NCI-H82 (cell line): ENCODE data around the gene MCM3AP.

ENCODE experiments used
- DNase-seq: peaks from one replicate; lab custom pipeline; 2025; lab: John Stamatoyannopoulos, UW

MCM3AP gene

GRCh38 chr21:46217511-46218196 lies 67.8 kb downstream of the MCM3AP start:
- DNase-seq: no peak

- DNase-seq: no peak
Measured at GRCh38 chr21:46216132-46216747, 69.2 kb downstream of the MCM3AP start.

- DNase-seq: no peak
Measured at GRCh38 chr21:46215436-46216131, 69.8 kb downstream of the MCM3AP start.

GRCh38 chr21:46214478-46215340 lies 70.7 kb downstream of the MCM3AP start:
- DNase-seq: no peak

- DNase-seq: no peak
Measured at GRCh38 chr21:46213620-46214286, 71.7 kb downstream of the MCM3AP start.

- DNase-seq: no peak
Measured at GRCh38 chr21:46212721-46213484, 72.5 kb downstream of the MCM3AP start.

GRCh38 chr21:46211786-46212720 lies 73.4 kb downstream of the MCM3AP start:
- DNase-seq: no peak

GRCh38 chr21:46211376-46211775 lies 74.0 kb downstream of the MCM3AP start:
- DNase-seq: no peak

GRCh38 chr21:46210378-46211136 lies 74.9 kb downstream of the MCM3AP start:
- DNase-seq: no peak

GRCh38 chr21:46208761-46209721 lies 76.4 kb downstream of the MCM3AP start:
- DNase-seq: no peak

- no peak for DNase-seq
Measured at GRCh38 chr21:46207920-46208591, 77.4 kb downstream of the MCM3AP start.

- no peak for DNase-seq
Measured at GRCh38 chr21:46207006-46207919, 78.1 kb downstream of the MCM3AP start.

GRCh38 chr21:46206163-46207005 lies 79.0 kb downstream of the MCM3AP start:
- no peak for DNase-seq

GRCh38 chr21:46205766-46206162 lies 79.6 kb downstream of the MCM3AP start:
- no peak for DNase-seq

GRCh38 chr21:46205166-46205565 lies 80.2 kb downstream of the MCM3AP start:
- DNase-seq: no peak
